GM12878 (cell line): ENCODE results near the gene KRT38.

Source experiments
- CHD2 ChIP-seq: IDR thresholded peaks from 2 replicates; pipeline ENCODE4 v1.6.1; 2011; ENCODE audit warnings: low read depth, low read length, improper control_type of control experiment, borderline replicate concordance
- EZH2 ChIP-seq: IDR thresholded peaks from 2 replicates; pipeline ENCODE4 v1.6.1; 2012; ENCODE audit warnings: low read depth, mild to moderate bottlenecking, control low read depth, inconsistent platforms, low read length, borderline replicate concordance; ENCODE audit not compliant: control insufficient read depth
- HCFC1 ChIP-seq: fragments of 150-350 bp; IDR thresholded peaks from 2 replicates; pipeline ENCODE4 v1.6.1; 2014; ENCODE audit warnings: low read length
- JUNB ChIP-seq: IDR thresholded peaks from 2 replicates; pipeline ENCODE4 v1.6.1; 2016; ENCODE audit warnings: antibody characterized with exemption, mild to moderate bottlenecking
- MXI1 ChIP-seq: fragments of 150-350 bp; IDR thresholded peaks from 2 replicates; pipeline ENCODE4 v1.6.1; 2011; ENCODE audit warnings: low read depth, mild to moderate bottlenecking, inconsistent platforms, low read length, improper control_type of control experiment
- NRF1 ChIP-seq: conservative IDR thresholded peaks from 2 replicates; pipeline ENCODE4 v1.6.1; 2011; ENCODE audit warnings: mild to moderate bottlenecking, low read depth, low read length, improper control_type of control experiment
- PBX3 ChIP-seq: IDR thresholded peaks from 2 replicates; pipeline ENCODE4 v1.6.1; 2011; ENCODE audit warnings: mild to moderate bottlenecking, low read depth, low read length, moderate library complexity; ENCODE audit not compliant: insufficient replicate concordance
- ZBTB11 ChIP-seq: fragments of 450-650 bp; formaldehyde crosslinking; IDR thresholded peaks from 2 replicates; pipeline ENCODE4 v1.5.0; 2022; ENCODE audit warnings: mild to moderate bottlenecking, missing genetic modification characterization
- ZBTB4 ChIP-seq: fragments of 450-650 bp; formaldehyde crosslinking; IDR thresholded peaks from 2 replicates; pipeline ENCODE4 v1.4.0; 2022; ENCODE audit warnings: mild to moderate bottlenecking, moderate library complexity
- ZBTB40 ChIP-seq: fragments of 450-650 bp; IDR thresholded peaks from 2 replicates; pipeline ENCODE4 v1.6.1; 2016; ENCODE audit warnings: mild to moderate bottlenecking, moderate library complexity, borderline replicate concordance

GRCh38 chr17:41424111-41424635 lies 16.6 kb downstream of the KRT38 start, which contains the start of gene KRT37:
- TF ChIP-seq EZH2 (no peak), MXI1 (no peak), HCFC1 (no peak), ZBTB11 (CRISPR knock-in tag) (no peak), ZBTB40 (no peak), JUNB (no peak), ZBTB4 (CRISPR knock-in tag) (no peak), CHD2 (no peak), NRF1 (no peak), PBX3 (no peak)
